ENCODE measurements around the gene SPATA16. TPM values are rescaled to one million over a fixed set of nuclear protein-coding genes. Genes with fewer than 3 reads are reported as not detected.
"Not testable (repeated sequence)": the region's sequence is repeated elsewhere in the genome, so short reads cannot be mapped to it uniquely, and the experiment has no call there.

SPATA16 gene, protein sequence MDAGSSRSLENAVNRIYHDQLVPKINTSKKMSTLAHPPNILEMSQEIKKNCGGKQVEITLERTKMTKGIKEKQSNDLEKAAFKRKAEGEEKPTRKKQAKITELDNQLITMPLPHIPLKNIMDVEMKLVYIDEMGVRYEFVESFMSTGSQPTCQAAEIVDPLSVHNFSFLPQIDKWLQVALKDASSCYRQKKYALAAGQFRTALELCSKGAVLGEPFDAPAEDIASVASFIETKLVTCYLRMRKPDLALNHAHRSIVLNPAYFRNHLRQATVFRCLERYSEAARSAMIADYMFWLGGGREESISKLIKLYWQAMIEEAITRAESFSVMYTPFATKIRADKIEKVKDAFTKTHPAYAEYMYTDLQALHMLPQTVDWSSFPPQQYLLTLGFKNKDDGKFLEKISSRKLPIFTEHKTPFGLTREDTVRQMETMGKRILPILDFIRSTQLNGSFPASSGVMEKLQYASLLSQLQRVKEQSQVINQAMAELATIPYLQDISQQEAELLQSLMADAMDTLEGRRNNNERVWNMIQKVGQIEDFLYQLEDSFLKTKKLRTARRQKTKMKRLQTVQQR
- total RNA-seq: not detected

DNA sequence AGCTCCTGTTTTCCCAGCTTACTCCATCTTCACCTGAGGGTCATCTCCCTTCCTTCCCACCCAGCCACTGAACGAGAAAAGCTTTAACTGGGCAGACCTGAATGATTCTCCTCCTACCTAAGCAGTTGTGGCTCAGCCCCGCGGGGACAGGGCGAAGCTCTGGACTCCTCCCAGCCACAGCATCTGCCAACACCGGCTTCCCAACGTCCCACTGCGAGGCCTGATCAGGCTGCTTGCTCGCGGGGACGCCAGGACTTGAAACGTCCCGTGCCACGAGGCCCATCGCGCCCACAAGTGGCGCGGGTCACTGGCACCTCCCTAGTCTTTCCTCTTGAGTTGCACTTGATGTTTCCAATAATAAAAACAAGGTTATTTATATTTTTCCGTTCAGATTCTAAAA, at the start of gene SPATA16:
TSS of gene SPATA16 (minus strand) at position 250 of the 400 bp plus-strand sequence. CDS start 23,504 bp downstream, outside the sequence.
- FAIRE-seq (no peak), DNase-seq (ENCODE audit: low spot score in 2 of 2) (no peak)

DNA sequence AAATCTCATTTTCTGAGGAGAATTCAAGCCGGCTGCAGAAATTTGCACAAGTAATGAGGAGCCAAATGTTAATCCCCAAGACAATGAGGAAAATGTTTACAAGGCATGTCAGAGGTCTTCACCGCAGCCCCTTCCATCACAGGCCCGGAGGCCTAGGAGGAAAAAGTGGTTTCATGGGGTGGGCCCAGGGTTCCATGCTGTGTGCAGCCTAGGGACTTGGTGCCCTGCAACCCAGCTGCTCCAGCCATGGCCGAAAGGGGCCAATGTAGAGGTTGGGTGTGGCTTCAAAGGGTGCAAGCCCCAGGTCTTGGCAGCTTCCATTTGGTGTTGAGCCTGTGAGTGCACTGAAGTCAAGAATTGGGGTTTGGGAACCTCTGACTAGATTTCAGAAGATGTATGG, 42.0 kb upstream of the SPATA16 start:
- FAIRE-seq: not testable (repeated sequence)

DNA sequence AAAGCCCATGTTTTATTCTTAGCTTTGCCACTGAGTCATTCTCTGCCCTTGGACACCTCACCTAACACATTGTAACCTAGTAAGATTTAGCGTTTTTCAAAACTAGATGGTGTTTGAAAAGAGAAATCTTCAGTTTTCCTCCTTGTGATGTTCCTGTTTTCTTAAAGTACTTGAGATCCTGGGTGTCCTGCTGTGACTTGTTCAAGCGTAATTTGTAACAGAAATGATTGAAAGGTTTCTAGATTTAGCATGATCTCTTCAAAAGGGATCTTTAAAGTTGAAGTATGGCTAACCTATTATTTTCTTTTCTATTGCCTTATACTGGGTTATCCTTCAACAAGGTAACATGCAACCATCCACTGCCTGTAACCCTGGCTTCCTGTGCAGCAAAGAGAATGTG, 32.6 kb upstream of the SPATA16 start:
- no peak for FAIRE-seq

More for the DNA sequence above, 42.0 kb upstream of the SPATA16 start:
- not testable (repeated sequence) for DNase-seq (ENCODE audit: low spot score in 2 of 2)

DNA sequence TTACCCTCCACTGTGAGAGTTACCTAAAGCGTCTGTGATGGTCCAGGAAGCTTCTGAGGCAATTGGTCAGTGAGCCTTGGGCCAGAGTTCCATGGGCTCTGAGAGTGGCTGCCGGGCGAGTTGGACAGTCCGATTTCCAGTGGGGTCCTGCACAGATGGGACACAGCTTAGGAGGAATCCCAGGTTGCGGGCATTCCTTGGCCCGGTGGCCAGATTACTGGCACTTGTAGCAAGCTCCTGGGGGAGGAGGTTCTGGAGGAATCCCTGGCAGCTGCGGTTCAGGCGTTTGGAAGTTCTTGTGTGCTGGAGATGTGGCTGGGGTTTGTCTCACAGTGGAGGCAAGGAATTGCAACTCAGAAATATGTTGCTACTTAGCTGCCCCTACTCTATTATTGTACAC, 18.1 kb upstream of the SPATA16 start:
- DNase-seq (ENCODE audit: low spot score in 2 of 2); FAIRE-seq: not testable (repeated sequence)

More for the DNA sequence above, 32.6 kb upstream of the SPATA16 start:
- DNase-seq (ENCODE audit: low spot score in 2 of 2): no peak

DNA sequence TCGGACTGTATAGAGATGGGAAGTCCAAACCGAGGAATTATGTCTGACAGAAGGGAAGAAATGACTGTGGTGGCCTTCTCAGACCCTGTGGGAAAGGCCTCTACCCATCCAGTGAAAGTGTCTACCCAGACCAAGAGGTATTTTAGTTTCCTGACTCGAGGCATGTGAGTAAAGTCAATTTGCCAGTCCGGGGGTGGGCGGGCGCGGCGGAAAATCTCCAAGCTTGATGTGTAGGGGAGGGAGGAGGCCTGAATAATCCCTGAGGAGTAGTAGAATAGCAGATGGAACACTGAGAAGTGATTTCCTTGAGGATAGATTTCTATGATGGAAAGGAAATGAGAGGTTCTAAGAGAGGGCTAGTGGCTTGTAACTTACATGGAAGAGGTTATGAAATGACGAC, 15.5 kb upstream of the SPATA16 start:
- not testable (repeated sequence) for DNase-seq (ENCODE audit: low spot score in 2 of 2); FAIRE-seq

DNA sequence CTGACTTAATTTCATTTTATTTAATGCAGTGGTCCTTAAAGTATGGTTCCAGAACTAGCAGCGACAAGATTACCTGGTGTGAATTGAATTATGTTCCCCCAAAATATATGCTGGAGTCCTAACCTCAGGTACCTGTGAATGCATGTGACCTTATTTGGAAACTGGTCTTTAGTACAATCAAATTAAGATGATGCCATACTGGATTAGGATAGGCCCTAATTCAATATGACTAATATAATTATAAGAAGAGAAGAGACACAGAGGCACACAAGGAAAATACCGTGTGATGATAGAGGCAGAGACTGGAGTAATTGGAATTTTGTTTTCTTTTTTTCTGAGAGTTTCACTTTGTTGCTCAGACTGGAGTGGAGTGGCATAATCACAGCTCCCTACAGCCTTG, 12.6 kb upstream of the SPATA16 start:
- no peak for FAIRE-seq
- DNase-seq (ENCODE audit: low spot score in 2 of 2): no peak

DNA sequence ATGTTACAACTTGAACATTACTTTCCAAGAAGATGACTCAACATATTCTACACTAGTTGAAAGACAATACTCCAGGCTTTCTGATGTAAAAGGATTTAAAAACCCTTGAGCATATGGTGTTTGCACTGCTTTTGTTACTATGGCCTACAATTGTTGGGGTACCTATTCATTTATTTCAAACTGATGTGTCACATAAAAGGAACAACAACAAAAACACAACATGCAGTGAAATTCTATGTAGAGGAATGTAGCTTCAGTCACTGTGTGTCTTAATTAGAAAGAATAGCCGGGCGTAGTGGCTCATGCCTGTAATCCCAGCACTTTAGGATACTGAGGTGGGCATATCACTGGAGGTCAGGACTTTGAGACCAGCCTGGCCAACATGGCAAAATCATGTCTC, 1.6 kb downstream of the SPATA16 start:
- FAIRE-seq: no peak
- no peak for DNase-seq (ENCODE audit: low spot score in 2 of 2)

DNA sequence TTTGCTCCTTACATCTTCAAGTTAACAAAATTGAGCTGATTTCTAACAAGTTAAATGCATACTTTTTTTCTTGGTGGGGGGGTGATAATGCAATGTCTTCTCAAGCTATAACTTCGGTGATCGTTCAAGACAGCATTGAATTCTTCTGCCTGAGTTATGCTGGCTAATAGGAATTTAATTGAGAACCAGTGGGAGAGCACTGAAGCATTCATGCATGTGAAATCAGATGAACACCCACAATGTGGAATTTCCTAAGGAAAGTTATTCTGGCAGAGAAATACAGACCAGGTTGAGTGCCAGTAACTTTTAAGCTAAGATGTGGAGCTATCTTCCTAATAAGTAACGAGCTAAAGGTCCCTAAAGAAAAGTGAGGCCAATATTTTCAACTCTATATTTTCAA, 3.0 kb downstream of the SPATA16 start:
- no peak for FAIRE-seq
- no peak for DNase-seq (ENCODE audit: low spot score in 2 of 2)

DNA sequence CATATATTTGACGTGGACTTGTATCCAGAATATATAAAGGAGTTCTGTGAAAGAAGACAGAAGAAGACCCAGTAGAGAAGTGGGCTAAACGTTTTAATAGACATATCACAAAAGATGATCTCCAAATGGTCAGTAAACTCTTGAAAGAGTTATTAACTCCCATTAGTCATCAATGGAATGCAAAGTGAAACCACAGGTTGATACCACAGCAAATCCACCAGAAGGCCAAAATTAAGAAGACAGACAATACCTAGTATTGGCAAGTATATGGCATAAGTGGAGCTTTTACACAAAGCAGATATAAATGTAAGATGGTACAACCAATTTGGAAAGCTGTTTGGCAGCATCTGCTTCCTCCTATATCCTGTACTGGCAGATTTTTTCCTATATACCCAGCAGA, 6.0 kb downstream of the SPATA16 start:
- FAIRE-seq (no peak), DNase-seq (ENCODE audit: low spot score in 2 of 2) (no peak)

DNA sequence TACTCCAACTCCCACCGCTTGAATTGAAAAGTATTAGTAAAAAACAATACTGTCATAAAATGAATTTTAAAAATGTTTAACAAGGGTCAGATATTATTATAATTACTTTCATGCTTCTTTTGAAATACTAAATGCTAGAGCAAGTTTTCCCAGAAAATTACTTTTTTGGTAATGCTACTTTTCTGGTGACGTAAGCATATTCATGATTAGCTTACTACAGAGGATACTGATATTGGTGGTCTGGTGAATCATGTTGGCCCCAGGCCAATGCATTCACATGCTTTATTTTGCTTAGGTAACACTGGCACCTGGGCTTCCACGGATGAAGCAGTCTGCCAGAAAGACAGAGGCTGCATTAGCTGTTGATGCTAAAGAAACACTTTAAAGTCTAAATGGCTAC, 12.4 kb downstream of the SPATA16 start:
- FAIRE-seq (no peak), DNase-seq (ENCODE audit: low spot score in 2 of 2) (no peak)

DNA sequence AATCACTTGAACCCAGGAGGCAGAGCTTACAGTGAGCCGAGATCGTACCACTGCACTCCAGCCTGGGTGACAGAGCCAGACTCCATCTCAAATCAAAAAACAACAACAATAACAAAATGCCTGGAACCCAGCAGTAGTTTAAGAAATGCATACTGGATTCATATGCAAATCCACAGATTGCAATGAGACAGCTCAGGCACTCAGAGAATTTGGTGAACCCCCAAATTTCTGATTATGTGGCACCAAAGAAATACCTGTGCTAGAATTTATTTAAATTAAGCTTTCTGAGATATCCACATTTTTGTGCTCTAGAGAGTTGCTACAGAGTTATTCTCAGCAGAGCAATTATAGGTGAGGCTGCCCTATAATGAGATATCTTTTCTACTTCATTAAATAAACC, 29.7 kb downstream of the SPATA16 start:
- FAIRE-seq: no peak
- DNase-seq (ENCODE audit: low spot score in 2 of 2): no peak

DNA sequence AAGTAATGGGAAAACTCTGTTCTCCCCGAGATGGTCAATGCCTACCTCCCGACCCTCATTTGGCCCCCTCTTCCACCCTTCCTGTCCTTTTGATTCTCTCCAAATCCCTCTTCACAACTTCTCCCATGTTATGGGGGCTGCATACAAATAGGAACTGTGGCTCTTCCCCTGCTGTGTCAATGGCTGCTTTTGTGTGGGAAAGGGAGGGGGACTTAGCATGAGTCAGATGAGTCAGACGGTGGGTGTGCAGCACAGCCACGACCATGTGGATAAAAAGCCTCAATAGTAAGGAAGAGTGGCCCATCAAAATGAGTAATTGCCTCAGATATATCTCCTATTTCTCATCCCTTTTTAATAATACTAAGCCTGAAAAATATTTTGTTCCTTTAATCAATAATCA, 31.9 kb downstream of the SPATA16 start:
- no peak for DNase-seq (ENCODE audit: low spot score in 2 of 2)
- no peak for FAIRE-seq

DNA sequence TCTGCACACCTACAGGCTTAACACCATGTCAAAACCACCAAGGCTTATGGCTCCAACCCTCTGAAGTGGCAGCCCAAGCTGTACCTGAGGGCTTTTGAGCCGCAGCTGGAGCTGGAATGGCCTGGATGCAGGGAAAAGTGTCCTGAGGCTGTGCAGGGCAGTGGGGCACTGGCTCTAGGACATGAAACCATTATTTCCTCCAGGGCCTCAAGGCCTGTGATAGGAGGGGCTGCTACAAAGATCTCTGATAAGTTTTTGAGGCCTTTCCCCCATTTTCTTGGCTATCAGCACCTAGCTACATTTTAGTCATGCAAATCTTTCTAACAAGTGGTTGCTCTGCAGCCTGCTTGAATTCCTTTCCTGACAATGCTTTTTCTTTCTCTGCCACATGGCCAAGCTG, 37.6 kb downstream of the SPATA16 start:
- no peak for FAIRE-seq
- DNase-seq (ENCODE audit: low spot score in 2 of 2): no peak

DNA sequence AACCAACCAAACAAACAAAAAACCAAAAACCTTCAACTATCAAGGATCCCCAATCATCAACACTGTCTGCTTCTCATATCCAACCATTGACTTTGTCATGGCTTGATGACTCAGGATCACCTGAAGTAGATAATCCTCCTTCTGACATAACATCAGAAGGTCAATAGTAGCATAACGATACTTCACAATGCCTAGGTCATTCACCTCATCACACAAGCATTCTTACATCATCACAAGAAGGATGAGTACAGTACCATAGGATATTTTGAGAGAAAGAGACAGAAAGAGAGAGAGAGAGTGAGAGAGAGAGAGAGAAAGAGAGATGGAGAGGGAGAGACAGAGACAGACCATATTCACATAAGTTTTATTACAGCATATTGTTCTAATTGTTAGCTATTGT, 42.1 kb downstream of the SPATA16 start:
- DNase-seq (ENCODE audit: low spot score in 2 of 2) (no peak), FAIRE-seq (no peak)

DNA sequence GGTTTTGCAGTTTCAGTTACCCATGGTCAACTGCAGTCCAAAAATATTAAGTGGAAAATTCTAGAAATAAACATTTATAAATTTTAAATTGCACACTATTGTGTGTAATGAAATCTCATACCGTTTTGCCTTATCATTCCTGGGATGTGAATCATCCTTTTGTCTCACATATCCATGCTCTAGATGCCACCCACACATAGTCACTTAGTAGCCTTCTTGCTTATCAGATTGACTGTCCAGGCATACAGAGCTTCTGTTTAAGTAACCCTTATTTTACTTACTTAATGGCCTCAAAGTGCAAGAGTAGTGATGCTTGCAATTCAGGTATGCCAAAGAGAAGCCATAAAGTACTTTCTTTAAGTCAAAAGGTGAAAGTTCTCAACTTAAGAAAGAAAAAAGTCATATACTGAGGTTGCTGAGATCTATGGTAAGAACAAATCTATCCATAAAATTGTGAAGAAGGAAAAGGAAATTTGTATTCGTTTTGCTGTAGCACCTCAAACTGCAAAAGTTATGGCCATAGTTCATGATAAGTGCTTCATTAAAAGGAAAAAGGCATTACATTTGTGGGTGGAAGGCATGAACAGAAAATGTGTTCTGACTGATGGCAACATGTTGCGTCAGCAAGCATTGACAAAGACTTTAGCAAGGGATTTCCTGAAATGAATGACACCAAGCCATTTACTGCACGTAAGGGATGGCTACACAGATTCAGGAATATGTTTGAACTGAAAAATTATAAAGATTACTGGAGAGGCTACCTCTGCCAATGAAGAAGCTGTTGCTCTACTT, 43.8 kb downstream of the SPATA16 start:
- DNase-seq (ENCODE audit: low spot score in 2 of 2): no peak

DNA sequence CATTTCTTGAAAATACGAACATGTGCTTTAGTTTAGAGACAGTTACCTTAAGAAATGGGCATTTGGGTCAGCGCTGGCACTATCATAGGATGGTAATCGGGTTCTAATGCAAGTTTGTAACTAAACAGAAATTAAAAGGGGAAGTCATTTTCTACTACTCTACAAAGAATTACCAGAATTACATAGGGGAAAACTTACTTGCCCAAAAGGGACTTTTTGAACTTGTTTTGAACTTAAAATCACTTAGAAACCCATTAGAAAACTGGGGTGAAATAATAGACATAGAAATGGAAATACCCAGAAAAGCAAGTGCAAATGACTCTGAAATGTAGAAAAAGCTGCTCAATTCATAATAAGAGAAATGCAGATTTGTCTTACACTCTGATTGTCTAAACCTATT, 44.9 kb downstream of the SPATA16 start:
- FAIRE-seq (no peak), DNase-seq (ENCODE audit: low spot score in 2 of 2) (no peak)

More for the DNA sequence above, 43.8 kb downstream of the SPATA16 start:
- no peak for FAIRE-seq

DNA sequence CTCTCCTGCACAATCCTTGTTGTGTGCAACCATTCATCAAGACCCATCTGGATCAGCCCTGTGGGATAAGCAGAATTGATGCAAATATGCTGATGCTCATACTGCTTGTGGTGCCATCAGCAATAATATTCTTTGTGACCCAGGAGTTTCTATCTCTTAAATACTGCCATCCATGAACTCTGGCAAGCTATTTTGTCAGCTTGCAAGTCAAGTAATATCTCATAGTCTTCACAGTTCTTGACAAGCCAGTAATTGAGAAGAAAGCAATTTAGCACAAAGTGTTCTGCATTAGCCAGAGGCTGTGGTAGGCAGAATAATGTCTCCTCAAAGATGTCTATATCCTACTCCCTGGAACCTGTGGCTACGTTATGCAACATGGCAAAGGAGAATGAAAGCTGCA, 49.0 kb downstream of the SPATA16 start:
- FAIRE-seq (no peak), DNase-seq (ENCODE audit: low spot score in 2 of 2) (no peak)

DNA sequence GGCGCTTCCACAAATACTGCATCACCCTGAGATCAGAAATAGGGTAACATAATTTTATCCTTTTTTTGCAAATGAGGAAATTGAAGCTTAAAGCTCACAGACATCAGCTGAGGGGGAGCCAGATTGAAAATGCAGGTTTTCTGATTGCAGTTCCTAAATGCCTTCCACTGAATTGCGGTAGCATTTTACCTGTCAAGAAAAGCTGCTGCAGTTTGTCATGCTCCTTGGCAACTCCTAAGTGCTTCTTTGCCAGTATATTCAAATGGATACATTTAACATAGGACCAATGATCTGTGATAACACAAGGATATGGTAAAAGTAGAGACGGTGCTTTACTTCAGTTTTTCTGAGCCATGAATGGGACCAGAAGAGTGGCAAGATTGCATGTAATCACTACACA, 50.5 kb downstream of the SPATA16 start:
- DNase-seq (ENCODE audit: low spot score in 2 of 2): no peak
- no peak for FAIRE-seq

DNA sequence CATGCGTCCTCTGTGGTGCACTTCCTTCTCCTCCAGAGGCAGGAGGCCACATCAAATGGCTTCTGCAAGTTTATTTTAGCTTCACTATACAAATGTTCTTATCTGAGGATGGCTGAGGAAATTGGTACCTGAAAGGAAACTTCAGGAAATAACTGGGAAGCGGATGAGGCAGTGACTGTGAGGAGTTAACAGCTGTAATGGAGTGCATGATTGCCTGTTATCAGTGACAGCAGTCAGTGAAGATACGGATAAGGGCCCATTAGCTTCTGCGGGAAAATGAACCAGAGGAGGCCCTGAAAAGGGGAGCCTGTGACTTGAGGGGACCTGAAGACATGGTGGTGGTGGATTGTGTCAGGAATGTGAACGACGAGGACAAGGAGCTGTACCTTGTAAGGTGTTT, 51.8 kb downstream of the SPATA16 start:
- DNase-seq (ENCODE audit: low spot score in 2 of 2) (no peak), FAIRE-seq (no peak)

DNA sequence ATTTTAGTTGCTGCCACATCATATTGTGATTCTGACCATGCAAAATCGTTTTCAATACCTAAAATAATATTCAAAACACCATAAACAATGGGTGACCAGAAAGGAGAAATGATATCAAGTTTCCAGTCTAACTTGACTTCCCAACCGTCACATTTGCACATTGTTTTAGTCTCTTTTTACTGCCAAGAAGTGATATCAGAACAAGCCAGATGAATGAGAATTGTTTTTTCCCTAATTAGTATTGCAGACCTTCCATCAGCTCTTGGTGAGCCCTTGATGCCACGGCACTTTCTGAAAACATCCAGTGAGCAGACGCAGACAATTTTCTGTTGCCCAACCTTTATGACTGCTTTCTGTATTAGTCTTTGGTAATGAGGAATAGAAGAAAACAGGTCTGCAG, 62.5 kb downstream of the SPATA16 start:
- no peak for DNase-seq (ENCODE audit: low spot score in 2 of 2)
- no peak for FAIRE-seq
